VCaP (cell line): ENCODE results near the gene C22orf15.

Source experiments
- H3K27ac ChIP-seq: fragments of 450-650 bp; 2 replicates; pipeline ENCODE4 v1.5.1; 2017
- CTCF ChIP-seq: fragments of 450-650 bp; conservative IDR thresholded peaks from 2 replicates; pipeline ENCODE4 v1.5.1; 2017; ENCODE audit warnings: mild to moderate bottlenecking, moderate library complexity

C22orf15 gene

GRCh38 chr22:23752090-23752691, 10.6 kb upstream of the C22orf15 start:
- H3K27ac ChIP-seq: peak overlapping the region; percentile 90
- TF ChIP-seq CTCF: no peak

- no peak for TF ChIP-seq CTCF
- H3K27ac ChIP-seq: no peak overlapping the region
Measured at GRCh38 chr22:23752750-23753149, 10.0 kb upstream of the C22orf15 start.

- no peak overlapping the region for H3K27ac ChIP-seq
- TF ChIP-seq CTCF: no peak
Measured at GRCh38 chr22:23753385-23753784, 9.4 kb upstream of the C22orf15 start.

GRCh38 chr22:23754220-23754919, 8.4 kb upstream of the C22orf15 start, which contains the start of gene VPREB3:
TSS of gene VPREB3 (minus strand) at chr22:23754425. CDS start at chr22:23754363, 62 bp downstream.
- no peak within 1 kb of the TSS for H3K27ac ChIP-seq
- no peak for TF ChIP-seq CTCF

- no peak for TF ChIP-seq CTCF
- H3K27ac ChIP-seq: no peak overlapping the region
Measured at GRCh38 chr22:23754980-23755636, 7.7 kb upstream of the C22orf15 start.

GRCh38 chr22:23755711-23756110, 7.1 kb upstream of the C22orf15 start:
- no peak overlapping the region for H3K27ac ChIP-seq
- TF ChIP-seq CTCF: no peak

GRCh38 chr22:23756891-23757290, 5.9 kb upstream of the C22orf15 start:
- no peak for TF ChIP-seq CTCF
- no peak overlapping the region for H3K27ac ChIP-seq
